Activated CD8-positive, alpha-beta memory T cell treated with anti-CD3 and anti-CD28 coated beads, Interleukin-2, amount 50 U/mL, for 4 hours (primary cell): Measurements from ENCODE around the gene PRSS56.
A peak's percentile ranks its signal among the peaks of the same experiment; 100 is the strongest.

Experiments used
- DNase-seq: peaks from one replicate; pipeline ENCODE4 v3.0.0-alpha.2; 2020

The PRSS56 gene

GRCh38 chr2:232502911-232503808 lies 17.0 kb upstream of the PRSS56 start:
- DNase-seq = peak; percentile 52

GRCh38 chr2:232503809-232504323 lies 16.3 kb upstream of the PRSS56 start:
- DNase-seq = no peak

GRCh38 chr2:232504438-232504837 lies 15.8 kb upstream of the PRSS56 start:
- no peak for DNase-seq

- DNase-seq = no peak
These were observed 14.3 kb upstream of the PRSS56 start for GRCh38 chr2:232505856-232506255.

GRCh38 chr2:232506709-232507108 lies 13.5 kb upstream of the PRSS56 start:
- DNase-seq = no peak

- no peak for DNase-seq
These were observed 11.9 kb upstream of the PRSS56 start for GRCh38 chr2:232508251-232508650.

GRCh38 chr2:232511336-232511890 lies 8.8 kb upstream of the PRSS56 start:
- no peak for DNase-seq

- DNase-seq = no peak
These were observed 7.6 kb upstream of the PRSS56 start for GRCh38 chr2:232512602-232513001.

- no peak for DNase-seq
These were observed 6.8 kb upstream of the PRSS56 start for GRCh38 chr2:232513353-232513752.

GRCh38 chr2:232515639-232516038 lies 4.5 kb upstream of the PRSS56 start:
- DNase-seq = no peak

GRCh38 chr2:232516551-232516950 lies 3.6 kb upstream of the PRSS56 start:
- DNase-seq = no peak

GRCh38 chr2:232518844-232519243 lies 1.3 kb upstream of the PRSS56 start:
- DNase-seq = no peak

GRCh38 chr2:232520489-232520888 lies 301 bp downstream of the PRSS56 start:
- no peak for DNase-seq

GRCh38 chr2:232521098-232521497 lies 910 bp downstream of the PRSS56 start:
- no peak for DNase-seq

- DNase-seq = peak; percentile 76
These were observed 1.9 kb downstream of the PRSS56 start for GRCh38 chr2:232521959-232522622.

GRCh38 chr2:232522623-232523401 lies 2.6 kb downstream of the PRSS56 start:
- DNase-seq = no peak

GRCh38 chr2:232523402-232523681 lies 3.2 kb downstream of the PRSS56 start:
- no peak for DNase-seq

GRCh38 chr2:232523682-232524597 lies 3.8 kb downstream of the PRSS56 start:
- DNase-seq = no peak

GRCh38 chr2:232524771-232525170 lies 4.6 kb downstream of the PRSS56 start:
- DNase-seq = no peak

- DNase-seq = no peak
These were observed 5.0 kb downstream of the PRSS56 start for GRCh38 chr2:232525199-232525598.

- no peak for DNase-seq
These were observed 5.7 kb downstream of the PRSS56 start, which contains the start of gene CHRND for GRCh38 chr2:232525791-232526371. Gene CHRND, plus strand, starts transcription at chr2:232526160. Its CDS starts 56 bp downstream, at chr2:232526216.
